Stimulated activated naive CD4-positive, alpha-beta T cell (primary cell): ENCODE measurements around the gene IQCK.
"Not testable (repeated sequence)": the region's sequence is repeated elsewhere in the genome, so short reads cannot be mapped to it uniquely, and the experiment has no call there.

Experiments used
- DNase-seq, 6 experiments: peaks; one replicate each; lab custom pipeline; 2025; lab: John Stamatoyannopoulos, UW

IQCK gene

DNA sequence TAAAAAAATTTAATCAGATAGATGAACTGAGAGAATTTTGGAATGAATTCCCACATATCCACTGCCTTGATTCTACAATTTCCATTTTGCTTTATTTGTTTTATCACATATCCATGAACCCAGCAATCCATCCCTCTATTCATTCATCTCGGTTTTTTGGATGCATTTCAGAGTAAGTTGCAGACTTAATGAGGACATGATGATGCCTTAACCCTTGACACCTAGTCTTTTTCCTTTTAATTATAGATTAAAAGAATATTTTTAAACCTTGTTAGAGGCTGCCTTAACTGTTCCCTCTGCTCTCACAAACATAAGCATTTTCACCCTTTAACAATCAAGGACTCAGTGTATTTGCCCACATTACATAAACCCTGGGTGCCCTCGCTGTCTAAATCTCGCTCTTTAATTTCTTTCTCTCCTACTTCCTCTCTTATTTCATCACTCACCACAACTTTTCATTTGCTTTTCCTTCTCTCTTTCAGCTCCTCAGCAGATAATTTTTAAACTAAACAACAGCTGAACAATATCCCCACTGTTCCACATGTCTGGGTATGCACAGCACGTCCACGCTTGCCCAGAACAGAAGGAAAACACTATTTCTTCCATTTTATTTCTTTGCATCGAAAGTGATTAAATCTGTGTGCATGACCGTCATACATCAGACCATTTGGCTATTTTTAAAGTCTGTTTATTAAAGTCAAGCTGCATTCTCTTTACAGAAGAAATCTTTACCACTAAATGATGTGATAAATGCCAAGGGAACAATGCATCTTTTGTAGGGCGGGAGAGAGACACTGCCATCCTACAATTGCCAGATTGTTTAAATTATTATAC is 39.9 kb downstream of the IQCK start:
- DNase-seq: no peak

DNA sequence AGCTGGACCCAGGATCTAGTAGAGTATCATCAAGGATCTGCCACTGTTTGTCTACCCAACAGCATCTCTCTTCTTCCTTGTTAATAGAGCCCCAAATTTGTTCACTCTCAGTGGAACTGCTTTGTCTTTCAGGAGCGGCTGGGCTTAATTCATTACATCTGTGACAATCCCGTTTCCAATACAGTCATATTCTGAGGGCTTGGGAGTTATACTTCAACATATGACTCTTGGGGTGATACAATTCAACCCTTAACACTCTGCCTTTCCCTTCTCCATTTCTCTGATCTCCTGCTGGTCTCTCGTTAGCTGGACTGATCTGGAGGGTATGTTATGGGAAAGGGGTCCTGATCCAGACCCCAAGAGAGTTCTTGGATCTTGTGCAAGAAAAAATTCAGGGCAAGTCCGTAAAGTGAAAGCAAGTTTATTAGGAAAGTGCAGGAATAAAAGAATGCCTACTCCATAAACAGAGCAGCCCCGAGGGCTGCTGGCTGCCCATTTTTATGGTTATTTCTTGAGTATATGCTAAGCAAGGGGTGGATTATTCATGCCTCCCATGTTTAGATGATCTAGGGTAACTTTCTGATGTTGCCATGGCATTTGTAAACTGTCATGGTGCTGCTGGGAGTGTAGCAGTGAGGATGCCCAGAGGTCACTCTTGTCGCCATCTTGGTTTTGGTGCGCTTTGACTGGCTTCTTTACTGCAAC is 42.4 kb downstream of the IQCK start:
- DNase-seq: no peak

DNA sequence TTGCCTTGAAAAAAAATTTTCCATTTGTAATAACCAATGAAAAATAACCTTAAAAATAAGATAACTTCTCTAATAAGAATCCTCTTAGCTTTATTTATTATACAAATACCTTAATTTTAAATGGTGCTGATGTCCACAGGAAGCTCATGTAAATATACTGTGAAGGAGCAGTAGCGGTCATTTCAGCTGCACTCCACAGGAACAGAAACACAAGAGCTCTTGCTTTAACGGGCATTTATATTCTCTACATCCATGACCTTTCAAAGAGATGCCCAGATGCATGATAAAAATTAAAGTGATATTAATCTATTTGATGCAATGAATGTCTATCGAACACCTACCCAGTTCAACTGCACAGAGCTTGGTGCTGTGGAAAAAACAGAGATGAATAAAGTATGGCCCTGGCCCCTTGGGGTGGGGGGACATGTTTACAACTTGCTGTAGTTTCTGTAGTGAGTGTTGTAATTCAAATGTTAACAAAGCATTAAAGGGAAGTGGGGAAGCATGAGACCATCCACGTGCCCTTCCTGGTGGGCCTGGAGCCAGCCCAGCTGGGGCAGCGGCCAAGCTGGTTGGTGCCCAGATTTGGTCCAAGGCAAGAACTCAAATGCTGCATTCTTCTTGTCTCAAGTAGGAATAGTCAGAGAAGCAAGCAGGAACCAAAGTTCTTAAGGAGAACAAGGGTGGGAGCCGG is 47.9 kb downstream of the IQCK start:
- DNase-seq: no peak

- no peak for DNase-seq
These were observed 48.4 kb downstream of the IQCK start for GRCh38 chr16:19766554-19766884.

DNA sequence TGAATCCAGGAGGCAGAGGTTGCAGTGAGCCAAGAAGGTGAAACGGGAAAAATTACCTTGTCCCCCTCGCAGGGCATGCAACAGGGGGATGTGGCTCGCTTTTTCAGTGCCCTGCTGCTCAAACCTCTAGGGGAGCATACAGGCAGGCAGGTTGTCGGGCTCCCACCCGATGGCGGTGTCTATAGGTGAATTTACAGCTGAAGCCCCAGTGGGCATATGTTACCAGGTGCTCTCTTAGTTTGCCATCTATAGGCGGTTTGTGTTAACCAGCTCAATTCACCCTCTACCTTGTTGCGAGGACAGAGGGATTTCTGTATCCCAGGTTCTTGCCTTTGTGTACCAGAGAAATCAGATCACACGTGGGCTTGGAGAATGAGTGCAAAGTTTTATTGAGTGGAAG is 48.9 kb downstream of the IQCK start:
- no peak for DNase-seq

- DNase-seq: no peak
These were observed 49.4 kb downstream of the IQCK start for GRCh38 chr16:19767497-19767896.

DNA sequence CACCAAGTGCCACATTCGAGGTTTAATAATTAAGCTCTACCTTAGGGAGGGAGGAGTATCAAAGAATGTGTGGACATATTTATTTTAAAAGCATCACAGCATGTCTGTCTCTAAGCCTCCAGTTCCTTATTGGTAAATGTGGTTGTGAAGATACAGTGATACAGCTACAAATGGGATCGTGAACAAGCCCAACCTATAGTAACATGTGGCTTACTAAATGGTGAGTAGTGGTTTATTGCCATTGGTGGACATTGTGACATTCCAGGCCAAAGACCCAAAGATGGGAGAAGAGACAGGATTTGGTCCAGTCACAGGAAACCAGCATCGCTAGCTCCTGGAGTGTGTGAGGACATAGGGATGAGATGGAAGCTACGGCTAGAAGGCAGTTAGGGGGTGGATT is 51.2 kb downstream of the IQCK start:
- DNase-seq: no peak

- DNase-seq: no peak
These were observed 53.0 kb downstream of the IQCK start for GRCh38 chr16:19771040-19771439.

GRCh38 chr16:19771796-19772195 is 53.7 kb downstream of the IQCK start:
- no peak for DNase-seq

GRCh38 chr16:19774024-19774423 is 56.0 kb downstream of the IQCK start:
- no peak for DNase-seq

DNA sequence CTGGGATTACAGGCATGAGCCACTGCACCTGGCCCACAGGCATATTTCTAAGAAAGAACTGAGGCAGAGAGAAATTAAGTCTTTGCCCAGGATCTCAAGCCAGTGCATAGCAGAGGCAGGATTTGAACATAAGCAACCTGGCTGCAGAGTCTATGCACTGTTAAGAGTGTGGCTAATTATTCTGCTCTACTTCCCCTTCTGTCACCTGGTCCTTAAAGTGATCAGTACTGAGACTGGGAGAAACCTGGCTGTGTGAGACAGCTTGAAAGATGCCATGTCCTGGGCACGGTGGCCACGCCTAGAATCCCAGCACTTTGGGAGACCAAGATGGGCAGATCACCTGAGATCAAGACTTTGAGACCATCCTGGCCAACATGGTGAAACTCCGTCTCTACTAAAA is 58.1 kb downstream of the IQCK start:
- DNase-seq: no peak

- DNase-seq: no peak
These were observed 58.5 kb downstream of the IQCK start for GRCh38 chr16:19776565-19776964.

- no peak for DNase-seq
These were observed 62.2 kb downstream of the IQCK start for GRCh38 chr16:19780321-19780720.

- no peak for DNase-seq
These were observed 63.2 kb downstream of the IQCK start for GRCh38 chr16:19781226-19781625.

DNA sequence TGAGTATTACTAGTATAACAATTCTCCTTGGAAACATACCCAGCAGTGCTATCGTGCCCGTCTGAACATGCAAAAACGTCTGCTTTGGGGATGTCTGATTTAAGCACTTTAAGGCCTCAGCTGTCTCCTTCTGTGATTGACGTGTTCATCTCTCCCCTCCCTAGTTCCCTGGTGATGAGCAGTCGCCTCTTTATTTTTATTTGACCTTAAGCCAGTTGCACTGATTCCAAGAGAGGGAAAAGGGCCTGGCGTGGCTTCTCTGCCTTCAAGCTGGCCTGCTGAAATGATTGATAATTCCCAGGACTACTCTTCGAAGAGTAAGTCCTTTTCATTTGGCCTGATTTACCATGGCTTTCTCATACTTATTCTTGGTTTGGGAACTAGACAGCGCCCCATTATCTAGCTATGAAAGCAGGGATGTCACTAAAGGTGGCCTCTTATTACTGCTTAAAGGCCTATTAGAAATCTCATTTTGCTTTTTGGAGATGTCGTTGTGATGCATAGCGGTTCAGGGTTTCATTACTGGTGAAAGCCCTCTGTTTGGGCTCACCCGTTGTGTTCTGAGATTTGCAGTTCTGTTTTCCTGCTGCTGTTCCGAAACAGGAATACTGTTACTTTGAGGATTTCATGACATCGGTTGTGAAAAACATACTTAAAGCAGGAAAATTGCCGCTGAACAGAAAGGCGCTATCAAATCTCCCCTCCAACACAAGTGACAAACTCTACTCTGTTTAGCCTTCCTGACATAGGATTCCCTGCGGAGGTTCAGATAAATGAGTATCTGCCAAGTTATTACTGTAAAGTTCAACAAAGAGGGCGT is 65.5 kb downstream of the IQCK start:
- no peak for DNase-seq

GRCh38 chr16:19784183-19784736 is 66.2 kb downstream of the IQCK start:
- DNase-seq: no peak

- no peak for DNase-seq
These were observed 67.0 kb downstream of the IQCK start for GRCh38 chr16:19785081-19785480.

- DNase-seq: no peak
These were observed 67.5 kb downstream of the IQCK start for GRCh38 chr16:19785512-19786130.

DNA sequence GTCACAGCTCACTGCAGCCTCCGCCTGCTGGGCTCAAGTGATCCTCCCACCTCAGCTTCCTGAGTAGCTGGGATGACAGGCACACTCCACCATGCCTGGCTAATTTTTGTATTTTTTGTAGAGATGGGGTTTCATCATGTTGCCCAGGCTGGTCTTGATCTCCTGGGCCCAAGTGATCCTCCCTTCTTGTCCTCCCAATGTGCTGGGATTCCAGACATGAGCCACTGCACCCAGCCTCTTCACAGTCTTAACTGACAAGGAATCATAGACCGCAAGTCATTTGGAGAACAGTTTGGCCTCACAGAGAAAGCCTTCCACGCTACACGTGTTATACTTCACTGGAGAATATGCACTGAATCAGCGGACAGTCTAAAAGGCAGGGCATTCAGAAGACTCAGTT is 83.3 kb downstream of the IQCK start:
- not testable (repeated sequence) for DNase-seq

GRCh38 chr16:19801824-19802223 is 83.8 kb downstream of the IQCK start:
- DNase-seq: not testable (repeated sequence)

- DNase-seq: no peak
These were observed 84.5 kb downstream of the IQCK start for GRCh38 chr16:19802612-19803011.
